Liver (tissue), 9 donors: ENCODE results near the gene ARSB. TPM values are rescaled to one million over a fixed set of nuclear protein-coding genes. Genes with fewer than 3 reads are reported as not detected.

Source experiments
- DNase-seq: peaks from one replicate; pipeline ENCODE4 v3.0.0-alpha.2; 2017; ENCODE audit warnings: low spot score
- H3K27ac ChIP-seq, 2 donors: one replicate each; pipeline ENCODE4 v1.7.0; 2013; ENCODE audit warnings: inconsistent platforms in 2 of 2, low read length in 2 of 2, control low read depth in 1 of 2, low read depth in 1 of 2, mild to moderate bottlenecking in 1 of 2
- H3K27me3 ChIP-seq, 4 donors: one replicate each; pipeline versions ENCODE4 v1.6.1 to v1.7.0; 2013; ENCODE audit warnings: low read length in 3 of 4, inconsistent platforms in 1 of 4, mild to moderate bottlenecking in 1 of 4, moderate library complexity in 1 of 4; ENCODE audit not compliant: control insufficient read depth in 4 of 4, insufficient read depth in 4 of 4
- H3K36me3 ChIP-seq, 4 donors: one replicate each; pipeline versions ENCODE4 v1.6.1 to v1.7.0; 2013; ENCODE audit warnings: low read length in 3 of 4, mild to moderate bottlenecking in 3 of 4, low read depth in 1 of 4, moderate library complexity in 1 of 4; ENCODE audit not compliant: control insufficient read depth in 4 of 4, insufficient read depth in 3 of 4
- H3K4me1 ChIP-seq, 4 donors: one replicate each; pipeline versions ENCODE4 v1.6.1 to v1.7.0; 2013; ENCODE audit warnings: low read length in 3 of 4, mild to moderate bottlenecking in 3 of 4, moderate library complexity in 1 of 4; ENCODE audit not compliant: control insufficient read depth in 4 of 4, insufficient read depth in 4 of 4
- H3K4me3 ChIP-seq, 3 donors: one replicate each; pipeline versions ENCODE4 v1.6.1 to v1.7.0; 2013; ENCODE audit warnings: low read length in 3 of 3, control low read depth in 1 of 3, low read depth in 1 of 3, mild to moderate bottlenecking in 1 of 3
- H3K9ac ChIP-seq, 2 donors: one replicate each; pipeline ENCODE4 v1.7.0; 2013; ENCODE audit warnings: low read length in 2 of 2, mild to moderate bottlenecking in 2 of 2, moderate library complexity in 2 of 2, control low read depth in 1 of 2, low read depth in 1 of 2
- H3K9me3 ChIP-seq, 4 donors: one replicate each; pipeline versions ENCODE4 v1.6.1 to v1.7.0; 2013; ENCODE audit warnings: low read length in 3 of 4; ENCODE audit not compliant: control insufficient read depth in 4 of 4
- EGR1 ChIP-seq, 2 donors: IDR thresholded peaks; 2 replicates each; pipeline ENCODE4 v1.6.1; 2016 to 2018; ENCODE audit warnings: antibody characterized with exemption in 2 of 2, low read depth in 2 of 2
- FOXA2 ChIP-seq: IDR thresholded peaks from 2 replicates; pipeline ENCODE4 v1.6.1; 2016; ENCODE audit warnings: antibody characterized with exemption
- GABPA ChIP-seq, 2 donors: IDR thresholded peaks in 1 of 2; conservative IDR thresholded peaks in 1 of 2; 2 replicates each; pipeline ENCODE4 v1.6.1; 2016; ENCODE audit warnings: antibody characterized with exemption in 2 of 2, mild to moderate bottlenecking in 1 of 2, moderate library complexity in 1 of 2
- HNF4G ChIP-seq: IDR thresholded peaks from 2 replicates; pipeline ENCODE4 v1.6.1; 2016; ENCODE audit warnings: antibody characterized with exemption
- JUND ChIP-seq, 2 donors: IDR thresholded peaks; 2 replicates each; pipeline ENCODE4 v1.6.1; 2016; ENCODE audit warnings: antibody characterized with exemption in 2 of 2
- MAX ChIP-seq: IDR thresholded peaks from 2 replicates; pipeline ENCODE4 v1.6.1; 2016; ENCODE audit warnings: antibody characterized with exemption
- NR2F2 ChIP-seq: IDR thresholded peaks from 2 replicates; pipeline ENCODE4 v1.6.1; 2016; ENCODE audit warnings: antibody characterized with exemption
- RAD21 ChIP-seq, 2 donors: IDR thresholded peaks; 2 replicates each; pipeline ENCODE4 v1.6.1; 2016; ENCODE audit warnings: antibody characterized with exemption in 2 of 2, mild to moderate bottlenecking in 2 of 2
- REST ChIP-seq: IDR thresholded peaks from 2 replicates; pipeline ENCODE4 v1.6.1; 2016; ENCODE audit warnings: antibody characterized with exemption, mild to moderate bottlenecking
- RXRA ChIP-seq, 2 donors: IDR thresholded peaks; 2 replicates each; pipeline ENCODE4 v1.6.1; 2017 to 2018; ENCODE audit warnings: antibody characterized with exemption in 2 of 2, mild to moderate bottlenecking in 1 of 2
- TAF1 ChIP-seq: conservative IDR thresholded peaks from 2 replicates; pipeline ENCODE4 v1.6.1; 2016; ENCODE audit warnings: antibody characterized with exemption, mild to moderate bottlenecking
- YY1 ChIP-seq: IDR thresholded peaks from 2 replicates; pipeline ENCODE4 v1.6.1; 2016; ENCODE audit warnings: antibody characterized with exemption, mild to moderate bottlenecking
- WGBS: extraction: QIAGEN DNeasy Blood & Tissue Kit; methylation state at CpG from one replicate; pipeline ENCODE4 v1.1.7; 2013; 5-methylcytosine and 5-hydroxymethylcytosine counted together
- polyA plus RNA-seq, 2 donors: library from polyadenylated mRNA; stranded (reverse) in 1 of 2; unstranded in 1 of 2; fragments of 200-250 nt in 1 of 2; fragments of >200 nt in 1 of 2; fragmentation: Nextera tagmentation in 1 of 2; extraction: Ambion mirVana in 1 of 2; gene quantifications; one replicate each; pipeline versions ENCODE4 v1.2.1 to v1.2.3, GENCODE V29; 2013 to 2015
- total RNA-seq, 2 donors: library from RNA; depleted of rRNA; stranded (reverse); fragments of >200 nt; gene quantifications; one replicate each; pipeline ENCODE4 v1.2.3, GENCODE V29; 2014
- TF ChIP-seq, protein P1 (sequence below): fragments of 150-350 bp; IDR thresholded peaks from 2 replicates; pipeline ENCODE4 v1.5.1; 2017; ENCODE audit warnings: improper control_type of control experiment, low read depth, low read length; ENCODE audit not compliant: missing input control
- donor health status: healthy.
- donor health status: healthy.
- donor health status: healthy.
- donor health status: healthy.
- donor health status: healthy.

ARSB gene
- total and polyA plus RNA-seq, 4 donors = 3.5 to 26.2 (median 8.7) TPM

- no peak for DNase-seq
- Histone ChIP-seq H3K4me3 (no peak overlapping the region), H3K9ac (no peak overlapping the region)
Observed at GRCh38 chr5:78813906-78814530, 171.1 kb downstream of the ARSB start.

GRCh38 chr5:78813286-78813685 lies 171.8 kb downstream of the ARSB start:
- H3K27me3 ChIP-seq = no peaks in the 10 kb centered on the region
- no peak overlapping the region for H3K9ac ChIP-seq
- H3K27ac ChIP-seq = no peak overlapping the region
- no peaks in the 10 kb centered on the region for H3K4me1 ChIP-seq
- H3K4me3 ChIP-seq = no peak overlapping the region
- peaks cover 0 to 2% (median 0%) of the 10 kb centered on the region in 4 donors for H3K36me3 ChIP-seq
- 98% methylated on average over 1 of the region's 1 CpG for WGBS
- no peaks in the 10 kb centered on the region for H3K9me3 ChIP-seq
- no peak for DNase-seq
- TF ChIP-seq FOXA2 (no peak), RAD21 (IDR thresholded peaks at IDR 0.05) (no peak), MAX (no peak), NR2F2 (no peak), EGR1 (IDR thresholded peaks at IDR 0.05; ENCODE audit: low read depth in 2 of 2) (no peak), YY1 (no peak), TAF1 (no peak), RXRA (IDR thresholded peaks at IDR 0.05) (no peak), GABPA (IDR thresholded peaks at IDR 0.05 in 1 of 2, conservative IDR thresholded peaks at IDR 0.05 in 1 of 2) (no peak), HNF4G (no peak)
- TF ChIP-seq, protein P1, sequence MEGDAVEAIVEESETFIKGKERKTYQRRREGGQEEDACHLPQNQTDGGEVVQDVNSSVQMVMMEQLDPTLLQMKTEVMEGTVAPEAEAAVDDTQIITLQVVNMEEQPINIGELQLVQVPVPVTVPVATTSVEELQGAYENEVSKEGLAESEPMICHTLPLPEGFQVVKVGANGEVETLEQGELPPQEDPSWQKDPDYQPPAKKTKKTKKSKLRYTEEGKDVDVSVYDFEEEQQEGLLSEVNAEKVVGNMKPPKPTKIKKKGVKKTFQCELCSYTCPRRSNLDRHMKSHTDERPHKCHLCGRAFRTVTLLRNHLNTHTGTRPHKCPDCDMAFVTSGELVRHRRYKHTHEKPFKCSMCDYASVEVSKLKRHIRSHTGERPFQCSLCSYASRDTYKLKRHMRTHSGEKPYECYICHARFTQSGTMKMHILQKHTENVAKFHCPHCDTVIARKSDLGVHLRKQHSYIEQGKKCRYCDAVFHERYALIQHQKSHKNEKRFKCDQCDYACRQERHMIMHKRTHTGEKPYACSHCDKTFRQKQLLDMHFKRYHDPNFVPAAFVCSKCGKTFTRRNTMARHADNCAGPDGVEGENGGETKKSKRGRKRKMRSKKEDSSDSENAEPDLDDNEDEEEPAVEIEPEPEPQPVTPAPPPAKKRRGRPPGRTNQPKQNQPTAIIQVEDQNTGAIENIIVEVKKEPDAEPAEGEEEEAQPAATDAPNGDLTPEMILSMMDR = no peak

More at GRCh38 chr5:78813906-78814530, 171.1 kb downstream of the ARSB start:
- H3K27ac ChIP-seq = no peak overlapping the region
- H3K9me3 ChIP-seq = no peaks in the 10 kb centered on the region
- TF ChIP-seq FOXA2 (no peak), GABPA (IDR thresholded peaks at IDR 0.05 in 1 of 2, conservative IDR thresholded peaks at IDR 0.05 in 1 of 2) (no peak), RXRA (IDR thresholded peaks at IDR 0.05) (no peak), MAX (no peak), YY1 (no peak), REST (no peak), JUND (IDR thresholded peaks at IDR 0.05) (no peak), EGR1 (IDR thresholded peaks at IDR 0.05; ENCODE audit: low read depth in 2 of 2) (no peak)
- H3K36me3 ChIP-seq = peaks cover 0 to 2% (median 0%) of the 10 kb centered on the region in 4 donors
- no peaks in the 10 kb centered on the region for H3K27me3 ChIP-seq
- WGBS = 98% methylated on average over 2 of the region's 2 CpGs
- H3K4me1 ChIP-seq = no peaks in the 10 kb centered on the region
